Thoracic aorta (tissue), 2 donors: ENCODE results near the gene LCMT1. TPM values are rescaled to one million over a fixed set of nuclear protein-coding genes. Genes with fewer than 3 reads are reported as not detected.

Experiments used
- ATAC-seq: fragments of 150-250 bp; one replicate; pipeline ENCODE4 v1.8.0; 2017; ENCODE audit warnings: low read depth; ENCODE audit not compliant: insufficient number of reproducible peaks, low FRiP score
- DNase-seq: peaks from one replicate; pipeline ENCODE4 v3.0.0-alpha.2; 2020; ENCODE audit warnings: low spot score
- H3K27ac ChIP-seq, 2 donors: fragments of 200-600 bp; sonication (generic); 1 replicate in 1 of 2; 2 replicates in 1 of 2; pipeline ENCODE4 v1.5.1; 2016; ENCODE audit warnings: mild to moderate bottlenecking in 2 of 2, moderate library complexity in 2 of 2
- H3K27me3 ChIP-seq: fragments of 200-600 bp; sonication (generic); replicated peaks from 2 replicates; pipeline ENCODE4 v1.6.0; 2016; ENCODE audit warnings: mild to moderate bottlenecking; ENCODE audit not compliant: insufficient read depth
- H3K36me3 ChIP-seq: fragments of 200-600 bp; sonication (generic); one replicate; pipeline ENCODE4 v1.5.1; 2016
- H3K4me1 ChIP-seq, 2 donors: fragments of 200-600 bp; sonication (generic); 1 replicate in 1 of 2; 2 replicates in 1 of 2; pipeline versions ENCODE4 v1.5.1 to v1.6.0; 2016; ENCODE audit warnings: low read depth in 2 of 2, mild to moderate bottlenecking in 1 of 2; ENCODE audit not compliant: control insufficient read depth in 1 of 2
- H3K4me3 ChIP-seq: fragments of 200-600 bp; sonication (generic); 2 replicates; pipeline ENCODE4 v1.5.1; 2016; ENCODE audit warnings: mild to moderate bottlenecking
- H3K9me3 ChIP-seq: fragments of 200-600 bp; sonication (generic); 2 replicates; pipeline ENCODE4 v1.5.1; 2016
- total RNA-seq, 2 donors: library from RNA; depleted of rRNA; stranded (reverse); fragments of >200 nt; gene quantifications; one replicate each; pipeline versions ENCODE4 v1.1.0 to v1.2.3, GENCODE V29; 2016
- TF ChIP-seq, protein P1 (sequence below): fragments of 200-600 bp; sonication (generic); IDR thresholded peaks from one replicate; pipeline ENCODE4 v1.5.1; 2019; ENCODE audit warnings: antibody characterized with exemption

The LCMT1 gene
- total RNA-seq, 2 donors from 2014 or later: 31.0 to 42.5 TPM

DNA sequence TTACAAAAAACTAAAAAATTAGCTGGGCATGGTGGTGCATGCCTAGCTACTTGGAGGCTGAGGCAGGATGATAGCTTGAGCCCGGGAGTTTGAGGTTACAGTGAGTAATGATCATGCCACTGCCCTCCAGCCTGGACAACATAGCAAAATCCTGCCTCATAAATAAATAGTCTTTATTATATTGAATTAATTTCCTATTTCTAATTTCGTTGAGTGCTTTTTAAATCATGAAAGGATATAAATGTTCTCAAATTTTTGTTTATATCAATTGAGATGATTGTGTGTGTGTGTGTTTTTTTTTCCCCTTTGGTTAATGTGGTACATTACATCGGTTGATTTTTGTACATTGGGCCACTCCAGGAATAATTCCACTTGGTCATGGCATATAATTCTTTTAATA is 73.2 kb downstream of the LCMT1 start:
- no peaks in the 10 kb centered on the region for H3K9me3 ChIP-seq
- no peak for ATAC-seq
- TF ChIP-seq, protein P1, sequence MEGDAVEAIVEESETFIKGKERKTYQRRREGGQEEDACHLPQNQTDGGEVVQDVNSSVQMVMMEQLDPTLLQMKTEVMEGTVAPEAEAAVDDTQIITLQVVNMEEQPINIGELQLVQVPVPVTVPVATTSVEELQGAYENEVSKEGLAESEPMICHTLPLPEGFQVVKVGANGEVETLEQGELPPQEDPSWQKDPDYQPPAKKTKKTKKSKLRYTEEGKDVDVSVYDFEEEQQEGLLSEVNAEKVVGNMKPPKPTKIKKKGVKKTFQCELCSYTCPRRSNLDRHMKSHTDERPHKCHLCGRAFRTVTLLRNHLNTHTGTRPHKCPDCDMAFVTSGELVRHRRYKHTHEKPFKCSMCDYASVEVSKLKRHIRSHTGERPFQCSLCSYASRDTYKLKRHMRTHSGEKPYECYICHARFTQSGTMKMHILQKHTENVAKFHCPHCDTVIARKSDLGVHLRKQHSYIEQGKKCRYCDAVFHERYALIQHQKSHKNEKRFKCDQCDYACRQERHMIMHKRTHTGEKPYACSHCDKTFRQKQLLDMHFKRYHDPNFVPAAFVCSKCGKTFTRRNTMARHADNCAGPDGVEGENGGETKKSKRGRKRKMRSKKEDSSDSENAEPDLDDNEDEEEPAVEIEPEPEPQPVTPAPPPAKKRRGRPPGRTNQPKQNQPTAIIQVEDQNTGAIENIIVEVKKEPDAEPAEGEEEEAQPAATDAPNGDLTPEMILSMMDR: no peak

DNA sequence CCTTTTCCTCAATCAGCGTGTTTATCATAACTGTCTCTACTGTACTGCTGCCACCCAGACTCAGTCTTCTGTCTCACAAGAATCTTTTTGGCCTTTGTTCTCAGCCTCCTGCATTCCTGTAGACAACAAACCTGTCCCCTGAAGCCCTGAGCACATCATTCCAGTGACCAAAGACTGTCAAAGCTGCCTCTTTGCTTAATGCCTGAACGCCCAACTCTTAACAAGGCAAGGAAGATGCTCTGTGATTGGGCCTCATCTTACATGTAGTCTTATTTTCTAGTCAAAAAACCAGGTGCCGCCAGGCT is 75.9 kb downstream of the LCMT1 start:
- Histone ChIP-seq H3K4me3 (no peak overlapping the region), H3K4me1 (no peaks in the 10 kb centered on the region), H3K36me3 (no peaks in the 10 kb centered on the region), H3K27me3 (no peaks in the 10 kb centered on the region), H3K27ac (no peak overlapping the region), H3K9me3 (no peaks in the 10 kb centered on the region)
- ATAC-seq (no peak), DNase-seq (no peak)
- TF ChIP-seq, protein P1: no peak

More for the DNA sequence above, 73.2 kb downstream of the LCMT1 start:
- Histone ChIP-seq H3K27ac (no peak overlapping the region), H3K27me3 (no peaks in the 10 kb centered on the region), H3K4me1 (no peaks in the 10 kb centered on the region), H3K36me3 (no peaks in the 10 kb centered on the region), H3K4me3 (no peak overlapping the region)
- DNase-seq: no peak

DNA sequence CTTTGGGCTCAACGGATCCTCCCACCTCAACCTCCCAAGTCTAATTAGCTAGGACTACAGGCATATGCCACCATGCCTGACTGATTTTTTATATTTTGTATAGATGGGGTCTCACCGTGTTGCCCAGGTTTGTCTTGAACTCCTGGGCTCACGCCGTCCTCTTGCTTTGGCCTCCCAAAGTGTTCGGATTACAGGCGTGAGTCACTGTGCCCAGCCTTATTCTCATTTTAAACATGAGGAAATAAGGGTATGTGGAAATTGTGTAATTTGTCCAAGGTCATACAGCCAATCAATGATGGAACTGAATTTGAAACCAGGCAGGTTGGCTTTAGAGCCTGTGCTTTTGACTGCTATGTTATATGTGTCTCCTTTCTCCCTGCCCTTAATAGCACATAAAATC is 77.8 kb downstream of the LCMT1 start:
- Histone ChIP-seq H3K4me1 (no peaks in the 10 kb centered on the region), H3K9me3 (no peaks in the 10 kb centered on the region), H3K27me3 (no peaks in the 10 kb centered on the region), H3K36me3 (no peaks in the 10 kb centered on the region), H3K4me3 (no peak overlapping the region), H3K27ac (no peak overlapping the region)
- ATAC-seq (no peak), DNase-seq (no peak)
- TF ChIP-seq, protein P1: no peak

DNA sequence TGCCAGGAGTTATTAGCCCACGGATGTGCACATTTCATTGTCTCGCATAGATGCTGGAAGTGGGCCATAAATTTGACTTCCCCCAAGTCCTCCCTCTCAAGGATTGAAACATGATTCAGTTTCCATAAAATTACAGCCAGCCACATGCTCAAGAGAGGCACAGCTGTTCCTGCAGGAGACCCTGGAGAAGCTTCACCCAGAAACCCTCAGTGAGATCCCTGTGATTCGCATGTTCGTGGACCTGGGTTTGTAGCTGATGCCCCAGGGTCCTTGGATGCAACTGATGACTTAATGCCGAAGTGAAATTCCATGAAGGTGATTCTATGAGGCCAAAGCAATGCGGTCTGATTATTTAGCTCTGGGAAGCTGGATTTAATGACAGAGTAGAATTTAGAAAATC is 80.6 kb downstream of the LCMT1 start:
- no peak for DNase-seq
- H3K4me3 ChIP-seq: no peak overlapping the region
- no peak overlapping the region for H3K27ac ChIP-seq
- no peaks in the 10 kb centered on the region for H3K4me1 ChIP-seq
- TF ChIP-seq, protein P1: no peak
- no peaks in the 10 kb centered on the region for H3K27me3 ChIP-seq
- no peaks in the 10 kb centered on the region for H3K36me3 ChIP-seq
- no peaks in the 10 kb centered on the region for H3K9me3 ChIP-seq
- ATAC-seq: no peak

DNA sequence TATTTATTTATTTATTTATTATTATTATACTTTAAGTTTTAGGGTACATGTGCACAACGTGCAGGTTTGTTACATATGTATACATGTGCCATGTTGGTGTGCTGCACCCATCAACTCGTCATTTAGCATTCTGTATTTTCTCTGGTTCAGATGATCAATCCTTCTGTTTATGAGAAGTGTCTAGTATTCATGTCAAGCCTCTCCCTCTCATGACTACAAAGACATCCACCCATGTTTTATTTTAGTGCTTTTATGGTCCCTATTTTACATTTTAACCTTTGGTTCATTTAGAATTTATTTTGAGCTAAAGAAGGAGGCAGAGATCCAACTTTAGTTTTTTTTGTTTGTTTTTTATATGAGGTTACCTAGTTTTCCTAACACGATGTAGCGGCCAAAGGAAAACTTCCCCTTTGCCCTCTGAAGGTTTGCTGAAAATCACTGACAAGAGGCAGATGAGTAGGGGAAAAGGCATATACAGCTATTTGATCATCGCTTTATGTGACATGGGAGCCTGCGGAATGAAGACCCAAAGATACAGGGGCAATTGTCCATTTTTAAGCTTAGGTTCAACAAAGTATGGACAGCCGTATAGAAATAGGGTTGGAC is 82.8 kb downstream of the LCMT1 start:
- no peak overlapping the region for H3K27ac ChIP-seq
- TF ChIP-seq, protein P1: no peak

More for the DNA sequence above, 82.8 kb downstream of the LCMT1 start:
- H3K4me3 ChIP-seq: no peak overlapping the region
- ATAC-seq (no peak), DNase-seq (no peak)
- no peaks in the 10 kb centered on the region for H3K27me3 ChIP-seq
- H3K36me3 ChIP-seq: no peaks in the 10 kb centered on the region
- H3K4me1 ChIP-seq: no peaks in the 10 kb centered on the region
- H3K9me3 ChIP-seq: no peaks in the 10 kb centered on the region
